Middle frontal gyrus (tissue), 1 donor: Measurements from ENCODE around the gene CHST15.
"Not testable (repeated sequence)": the region's sequence is repeated elsewhere in the genome, so short reads cannot be mapped to it uniquely, and the experiment has no call there.

ENCODE experiments used
- DNase-seq: peaks from one replicate; pipeline ENCODE4 v3.0.0-alpha.2; 2015; ENCODE audit warnings: low spot score; ENCODE audit errors: extremely low spot score

CHST15 gene

DNA sequence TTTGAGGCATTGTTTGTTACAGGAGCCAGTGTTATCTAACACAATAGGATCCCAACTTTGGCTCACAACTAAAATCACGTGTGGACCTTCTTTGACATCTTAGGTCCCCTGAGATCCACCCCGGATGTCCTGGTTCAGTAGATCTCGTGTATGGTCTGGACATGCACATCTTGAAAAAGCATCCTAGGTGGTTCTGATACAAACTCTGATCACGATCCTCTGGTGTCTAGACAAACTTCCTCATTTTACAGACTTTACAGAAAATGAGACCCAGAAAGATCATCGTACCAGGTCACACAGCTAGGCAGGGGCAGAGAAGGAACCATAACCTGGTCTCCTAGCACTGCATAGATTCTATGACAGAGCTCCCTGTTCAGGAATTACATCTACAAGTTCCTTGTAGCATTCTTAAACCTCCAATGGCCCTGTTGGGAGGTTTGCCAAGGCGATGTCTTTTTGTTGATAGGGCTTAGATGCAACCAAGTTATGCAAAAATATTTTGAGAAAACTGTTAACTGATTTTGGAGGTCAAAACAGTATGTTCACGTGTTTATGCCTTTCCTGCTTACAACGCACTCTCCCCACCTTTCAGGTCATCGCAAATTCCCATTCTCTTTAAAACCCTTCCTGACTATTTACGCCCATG lies 30.8 kb upstream of the CHST15 start:
- no peak for DNase-seq

DNA sequence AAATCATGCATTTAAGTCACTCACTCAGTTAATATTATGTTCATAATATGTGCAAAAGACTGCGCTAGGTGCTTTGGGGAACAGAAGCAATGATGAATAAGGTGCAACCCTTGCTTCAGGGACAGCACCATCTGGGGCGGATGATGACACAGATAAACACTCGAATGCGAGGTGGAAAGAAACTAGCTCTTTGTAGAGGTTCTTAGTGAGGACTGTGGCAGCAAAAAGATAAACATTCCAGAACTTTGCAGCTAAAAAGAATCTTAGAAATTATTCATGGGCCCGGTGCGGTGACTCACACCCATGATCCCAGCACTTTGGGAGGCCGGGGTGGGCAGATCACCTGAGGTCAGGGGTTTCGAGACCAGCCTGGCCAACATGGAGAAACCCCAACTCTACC lies 29.8 kb upstream of the CHST15 start:
- DNase-seq, result no peak

- DNase-seq, result no peak
These were observed 28.8 kb upstream of the CHST15 start for GRCh38 chr10:124122211-124122610.

DNA sequence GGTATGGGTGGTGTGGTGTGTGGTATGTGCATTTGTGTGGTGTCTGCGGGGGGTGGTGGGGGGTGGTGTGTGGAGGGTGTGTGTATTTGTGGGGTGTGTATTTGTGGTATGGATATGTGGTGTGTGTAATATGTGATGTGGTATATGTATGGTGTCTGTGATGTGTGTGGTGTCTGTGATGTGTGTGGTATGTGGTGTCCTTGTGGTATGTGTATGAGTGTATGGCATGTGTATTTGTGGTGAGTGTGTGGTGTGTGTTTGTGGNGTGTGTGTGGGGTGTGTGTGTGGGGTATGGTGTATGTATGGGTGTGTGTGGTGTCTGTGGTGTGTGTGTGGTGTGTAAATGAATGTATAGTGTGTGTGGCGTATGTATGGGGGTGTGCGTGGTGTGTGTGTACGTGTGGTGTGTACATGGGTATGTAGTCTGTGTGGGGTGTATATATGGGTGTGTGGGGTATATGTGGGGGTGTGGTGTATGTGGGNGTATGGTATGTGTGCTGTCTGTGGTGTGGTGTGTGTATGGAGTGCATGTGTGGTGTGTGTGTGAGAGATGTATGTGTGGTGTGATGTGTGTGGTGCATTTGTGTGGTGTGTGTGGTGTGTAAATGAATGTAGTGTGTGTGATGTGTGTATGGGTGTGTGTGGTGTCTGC lies 27.1 kb upstream of the CHST15 start:
- no peak for DNase-seq

GRCh38 chr10:124119946-124120345 lies 26.5 kb upstream of the CHST15 start:
- DNase-seq, result no peak

DNA sequence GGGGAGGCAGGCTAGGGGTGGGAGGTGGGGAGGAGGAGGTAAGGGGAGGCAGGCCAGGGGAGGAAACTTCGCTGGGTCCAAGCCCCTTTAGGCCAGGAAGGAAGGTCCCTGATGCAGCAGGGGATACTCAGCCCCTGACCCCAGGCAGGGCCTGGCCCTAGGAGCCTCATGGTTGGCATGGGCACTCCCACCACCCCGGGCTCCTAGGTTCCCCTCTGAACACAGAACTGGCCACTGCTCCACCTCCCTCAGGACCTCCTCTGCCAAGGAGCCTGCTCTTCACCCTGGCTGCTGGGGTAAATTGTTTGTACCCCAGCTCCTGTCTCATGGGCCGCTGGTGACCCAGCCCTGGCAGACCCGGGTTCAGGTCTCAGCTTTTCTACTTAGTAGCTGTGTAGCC lies 25.8 kb upstream of the CHST15 start:
- DNase-seq, result no peak

DNA sequence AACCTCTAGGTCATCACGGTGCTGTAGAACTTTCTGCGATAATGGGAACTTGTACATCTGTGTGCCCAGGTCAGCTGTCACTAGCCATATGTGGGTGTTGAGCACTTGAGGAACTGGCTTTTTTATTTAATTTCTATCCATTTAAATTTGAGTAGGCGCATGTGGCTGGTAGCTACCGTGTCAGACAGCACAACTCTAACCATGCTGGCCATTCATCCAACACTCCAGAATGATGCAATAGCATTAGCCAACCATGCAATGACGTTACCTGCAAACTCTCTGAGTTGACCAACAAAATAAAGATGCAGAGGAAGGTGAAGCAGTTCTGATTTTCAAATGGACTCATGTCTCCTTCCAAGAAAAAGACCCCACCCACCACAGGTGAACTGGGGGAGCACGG lies 24.4 kb upstream of the CHST15 start:
- no peak for DNase-seq

GRCh38 chr10:124117511-124117785 lies 24.1 kb upstream of the CHST15 start:
- no peak for DNase-seq

- DNase-seq, result no peak
These were observed 23.5 kb upstream of the CHST15 start for GRCh38 chr10:124116771-124117510.

DNA sequence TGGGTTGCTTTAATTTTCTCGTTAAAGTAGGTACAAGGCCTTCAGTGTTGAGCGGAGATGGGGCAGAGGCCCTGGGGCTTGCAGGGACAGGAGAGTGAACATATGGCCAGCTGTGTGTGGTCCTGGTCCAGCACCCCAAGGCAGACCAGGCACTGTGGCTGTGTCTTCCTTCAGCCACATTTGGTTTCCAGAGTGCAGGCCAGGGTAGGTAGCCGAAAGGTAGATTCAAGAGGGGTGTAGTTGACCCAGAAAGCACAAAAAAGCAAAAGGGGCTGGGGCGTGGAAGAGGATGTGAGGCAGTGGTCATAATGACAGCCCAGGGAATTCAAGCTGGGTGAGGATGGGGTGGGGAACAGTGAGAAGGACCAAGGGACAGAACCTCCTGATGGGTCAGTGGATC lies 21.3 kb upstream of the CHST15 start:
- DNase-seq, result no peak

DNA sequence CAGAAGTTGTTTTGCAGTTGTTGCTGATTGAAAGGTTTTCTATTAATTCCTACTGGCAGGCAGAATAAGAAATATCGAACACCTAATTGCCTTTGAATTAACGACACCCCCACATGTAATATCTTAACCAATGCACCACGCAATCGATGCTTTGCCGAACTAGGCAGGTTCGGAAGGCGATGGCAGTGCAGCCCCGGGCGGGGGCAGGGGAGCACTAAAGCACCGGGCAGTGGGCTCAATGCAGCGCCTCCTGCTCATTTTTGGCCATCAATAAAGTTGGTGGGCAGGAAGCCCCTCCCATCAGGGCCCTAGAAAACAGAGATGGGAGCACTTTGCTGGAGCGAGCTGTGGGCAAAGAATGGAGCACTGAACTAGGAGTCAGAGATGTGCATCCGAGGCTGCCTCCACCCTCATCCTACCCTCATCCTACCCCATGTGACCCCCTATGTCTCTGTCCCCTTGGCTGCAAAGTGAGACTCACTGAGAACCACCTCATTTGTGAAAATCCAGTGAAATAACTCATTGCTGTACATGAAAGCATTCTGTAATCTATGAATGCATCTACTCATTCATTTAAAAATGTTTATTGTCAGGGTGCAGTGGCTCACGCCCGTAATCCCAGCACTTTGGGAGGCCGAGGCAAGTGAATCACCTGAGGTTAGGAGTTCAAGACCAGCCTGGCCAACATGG lies 19.6 kb upstream of the CHST15 start:
- DNase-seq, result no peak

DNA sequence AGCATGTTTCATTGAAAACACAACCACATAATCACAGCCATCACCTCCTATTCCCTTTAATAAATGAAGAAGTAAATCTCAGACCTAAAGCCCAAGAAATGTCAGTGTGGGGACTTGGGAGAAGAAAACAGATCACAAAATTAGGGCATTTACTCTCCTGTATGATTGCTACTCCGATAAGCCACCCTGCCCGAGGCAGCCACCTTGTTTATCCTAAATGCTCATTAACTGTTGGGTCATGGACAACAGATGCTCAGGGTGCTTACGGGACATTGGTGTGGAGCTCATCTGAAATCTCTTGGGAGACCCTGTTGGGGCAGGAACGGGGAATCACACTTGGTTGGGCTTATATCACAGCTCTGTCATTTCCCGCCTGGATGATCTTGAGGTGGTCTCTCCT lies 17.5 kb upstream of the CHST15 start:
- DNase-seq, result no peak

GRCh38 chr10:124109261-124109660 lies 15.9 kb upstream of the CHST15 start:
- DNase-seq, result no peak

- no peak for DNase-seq
These were observed 13.7 kb upstream of the CHST15 start for GRCh38 chr10:124107072-124107471.

GRCh38 chr10:124106241-124106879 lies 13.0 kb upstream of the CHST15 start:
- DNase-seq, result no peak

GRCh38 chr10:124105594-124105993 lies 12.2 kb upstream of the CHST15 start:
- DNase-seq, result no peak

DNA sequence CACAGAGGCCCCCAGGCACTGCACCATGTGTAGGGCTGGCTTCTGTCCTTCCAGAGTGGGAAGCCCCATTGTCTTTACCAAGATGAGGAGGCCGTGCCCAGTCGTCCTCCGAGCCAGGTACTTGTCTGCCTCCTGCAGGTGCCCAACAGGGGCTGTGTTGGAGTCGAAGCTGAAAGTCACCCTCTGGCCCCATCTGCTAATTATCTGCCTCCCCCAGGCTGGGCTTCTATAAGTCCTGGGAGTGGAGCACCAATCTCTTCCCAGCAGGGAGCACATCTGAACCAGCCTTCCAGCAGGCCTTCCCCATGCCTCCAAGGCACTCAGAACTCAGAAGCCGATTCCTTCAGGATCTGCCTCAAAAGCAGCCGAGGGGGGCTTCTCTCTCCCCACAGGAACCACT lies 11.6 kb upstream of the CHST15 start:
- DNase-seq, result no peak

GRCh38 chr10:124104011-124104627 lies 10.7 kb upstream of the CHST15 start:
- no peak for DNase-seq

DNA sequence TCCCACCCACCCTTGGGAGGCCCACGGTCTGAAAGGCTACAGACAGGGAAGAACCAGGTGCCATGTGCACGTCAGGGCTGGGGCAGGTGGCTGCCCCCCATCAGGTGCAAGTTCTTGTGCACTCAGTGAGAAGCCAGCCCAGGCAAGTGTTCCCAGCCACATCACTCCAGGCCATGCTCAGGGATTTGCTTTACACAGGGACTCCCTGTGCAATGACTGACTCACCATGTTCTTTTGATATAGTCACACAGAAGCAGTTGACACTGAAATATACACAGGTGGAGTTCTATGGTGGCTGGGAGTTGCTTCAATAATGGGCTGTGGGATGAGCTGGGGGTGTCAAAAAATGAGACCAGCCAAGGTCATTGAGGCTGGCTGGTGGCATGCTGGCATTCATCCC lies 8.0 kb upstream of the CHST15 start:
- DNase-seq, result no peak

DNA sequence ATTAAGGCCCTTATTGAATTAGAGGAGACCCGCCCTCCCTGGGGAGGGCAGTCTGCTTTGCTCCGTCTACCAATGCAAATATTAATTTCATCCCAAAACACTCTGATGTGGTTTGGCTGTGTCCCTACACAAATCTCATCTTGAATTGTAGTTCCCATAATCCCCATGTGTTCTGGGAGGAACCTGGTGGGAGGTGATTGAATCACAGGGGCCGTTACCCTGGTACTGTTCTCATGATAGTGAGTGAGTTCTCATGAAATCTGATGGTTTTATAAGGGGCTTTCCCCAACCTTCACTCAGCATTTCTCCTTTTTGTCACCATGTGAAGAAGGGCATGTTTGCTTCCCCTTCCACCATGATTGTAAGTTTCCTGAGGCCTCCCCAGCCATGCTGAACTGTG lies 7.3 kb upstream of the CHST15 start:
- not testable (repeated sequence) for DNase-seq

DNA sequence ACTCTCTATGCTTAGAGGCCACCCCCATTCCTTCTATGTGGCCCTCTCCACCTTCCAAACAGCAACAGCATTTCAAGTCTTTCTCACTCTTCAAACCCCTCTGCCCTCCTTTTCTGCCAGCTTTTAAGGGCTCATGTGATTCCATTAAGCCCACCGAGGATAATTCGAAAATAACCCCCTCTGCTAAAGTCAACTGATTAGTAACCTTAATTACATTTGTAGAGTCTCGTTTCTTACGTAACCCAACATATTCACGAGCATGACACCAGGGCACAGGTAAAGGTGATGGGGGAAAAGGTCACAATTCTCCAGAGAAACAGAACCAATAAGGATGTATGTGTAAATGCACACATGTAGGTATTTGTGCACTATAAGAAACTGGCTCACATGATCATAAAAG lies 6.7 kb upstream of the CHST15 start:
- DNase-seq, result no peak
